ENCODE data around the gene CRB2. TPM values are rescaled to one million over a fixed set of nuclear protein-coding genes. Genes with fewer than 3 reads are reported as not detected.

Gene CRB2
- total and polyA plus RNA-seq, 2 donors (not counting 1 experiment from before 2014, with no cell fraction given): 1.4 to 2.4 TPM

DNA sequence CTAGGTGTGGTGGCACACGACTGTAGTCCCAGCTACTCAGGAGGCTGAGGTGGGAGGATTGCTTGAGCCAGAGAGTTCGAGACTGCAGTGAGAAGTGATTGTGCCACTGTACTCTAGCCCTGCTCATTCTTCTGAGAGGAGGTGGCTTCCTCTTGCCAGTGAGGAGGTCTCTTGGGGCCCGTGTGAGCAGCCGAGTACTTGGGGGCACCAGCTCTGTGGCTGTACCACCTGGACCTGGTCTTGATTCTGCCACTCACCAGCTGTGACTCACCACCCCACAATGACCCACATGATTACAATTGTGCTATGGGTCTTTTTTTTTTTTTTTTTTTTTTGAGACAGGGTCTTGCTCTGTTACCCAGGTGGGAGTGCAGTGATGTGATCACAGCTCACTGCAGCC, 18.0 kb upstream of the CRB2 start:
- H3K27me3 ChIP-seq (replicated peaks in 1 of 4; ENCODE audit: control extremely low read depth in 1 of 4, control insufficient read depth in 3 of 4, insufficient read depth in 4 of 4, low read length in 3 of 4): no peaks in the 10 kb centered on the region
- ChIA-PET CTCF (interaction anchor here (0.6 to 6.2 kb wide), 13 partner anchors 11 to 257 kb away, joined by 3 to 60 read pairs (median 5); partner anchors contain the start of gene STRBP), POLR2A (interaction anchor here (0.6 to 5.1 kb wide), 12 partner anchors 11 to 173 kb away, joined by 3 to 63 read pairs (median 11); partner anchors contain the start of gene STRBP)
- no peaks in the 10 kb centered on the region for H4K20me1 ChIP-seq (ENCODE audit: control insufficient read depth, insufficient read depth, low read length, poor library complexity, severe bottlenecking)
- peak overlapping the region; percentile 94 for H3K4me3 Mint-ChIP-seq
- H3K27ac ChIP-seq (ENCODE audit: low read length in 2 of 2): peak overlapping the region; percentile 98 to 99
- peak overlapping the region in 1 of 5 experiments; percentile 45 for H3K4me3 ChIP-seq (ENCODE audit: control extremely low read depth in 1 of 5, extremely low read depth in 1 of 5, insufficient read depth in 1 of 5, low read depth in 2 of 5, low read length in 4 of 5)
- H3K9me3 Mint-ChIP-seq (ENCODE audit: insufficient read depth): no peaks in the 10 kb centered on the region
- no peaks in the 10 kb centered on the region for H3K9me3 ChIP-seq (ENCODE audit: control extremely low read depth in 1 of 3, control insufficient read depth in 2 of 3, insufficient read depth in 1 of 3, low read length in 2 of 3)
- no peaks in the 10 kb centered on the region for H3K79me2 ChIP-seq (ENCODE audit: control insufficient read depth, insufficient read depth, low read length)
- H3K4me2 ChIP-seq (replicated peaks; ENCODE audit: low read depth, low read length, poor library complexity, severe bottlenecking): peak overlapping the region; percentile 70
- no peak overlapping the region for H2AFZ ChIP-seq (ENCODE audit: insufficient read depth, low read depth, low read length, poor library complexity, severe bottlenecking)
- WGBS (ENCODE audit: insufficient coverage): 7% methylated on average over 2 of the region's 4 CpGs
- peaks cover 93% of the 10 kb centered on the region for H3K4me1 Mint-ChIP-seq
- no peaks in the 10 kb centered on the region for H3K27me3 Mint-ChIP-seq
- H3K9ac ChIP-seq (ENCODE audit: low read length): peak overlapping the region; percentile 44
- DNase-seq: peak; percentile 84
- intact Hi-C loops (cut with micrococcal nuclease): loop anchor here (1.0 to 5.0 kb wide), 5 partner anchors 12 to 879 kb away; no protein-coding TSS in a partner anchor
- no peaks in the 10 kb centered on the region for H3K36me3 ChIP-seq (replicated peaks in 1 of 2; ENCODE audit: control extremely low read depth in 1 of 2, control insufficient read depth in 1 of 2, extremely low read depth in 1 of 2, insufficient read depth in 2 of 2, low read length in 1 of 2)
- H3K4me1 ChIP-seq (ENCODE audit: control insufficient read depth in 2 of 2, insufficient read depth in 2 of 2, low read length in 2 of 2): peaks cover 91 to 94% of the 10 kb centered on the region in 2 donors
- ATAC-seq (ENCODE audit: low read depth): peak; percentile 60
- no peak for TF ChIP-seq EZH2 (IDR thresholded peaks at IDR 0.05; ENCODE audit: borderline replicate concordance, insufficient read depth, low read depth, low read length, poor library complexity, severe bottlenecking)
- TF ChIP-seq, protein P1, sequence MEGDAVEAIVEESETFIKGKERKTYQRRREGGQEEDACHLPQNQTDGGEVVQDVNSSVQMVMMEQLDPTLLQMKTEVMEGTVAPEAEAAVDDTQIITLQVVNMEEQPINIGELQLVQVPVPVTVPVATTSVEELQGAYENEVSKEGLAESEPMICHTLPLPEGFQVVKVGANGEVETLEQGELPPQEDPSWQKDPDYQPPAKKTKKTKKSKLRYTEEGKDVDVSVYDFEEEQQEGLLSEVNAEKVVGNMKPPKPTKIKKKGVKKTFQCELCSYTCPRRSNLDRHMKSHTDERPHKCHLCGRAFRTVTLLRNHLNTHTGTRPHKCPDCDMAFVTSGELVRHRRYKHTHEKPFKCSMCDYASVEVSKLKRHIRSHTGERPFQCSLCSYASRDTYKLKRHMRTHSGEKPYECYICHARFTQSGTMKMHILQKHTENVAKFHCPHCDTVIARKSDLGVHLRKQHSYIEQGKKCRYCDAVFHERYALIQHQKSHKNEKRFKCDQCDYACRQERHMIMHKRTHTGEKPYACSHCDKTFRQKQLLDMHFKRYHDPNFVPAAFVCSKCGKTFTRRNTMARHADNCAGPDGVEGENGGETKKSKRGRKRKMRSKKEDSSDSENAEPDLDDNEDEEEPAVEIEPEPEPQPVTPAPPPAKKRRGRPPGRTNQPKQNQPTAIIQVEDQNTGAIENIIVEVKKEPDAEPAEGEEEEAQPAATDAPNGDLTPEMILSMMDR (IDR thresholded peaks at IDR 0.05): no peak
- H3K27ac Mint-ChIP-seq: peak overlapping the region; percentile 100
